SK-N-SH (cell line): ENCODE measurements around the gene ASB18. TPM values are rescaled to one million over a fixed set of nuclear protein-coding genes. Genes with fewer than 3 reads are reported as not detected.

Source experiments
- CTCF ChIA-PET: fragments of 300-600, 350-600 bp; formaldehyde crosslinking; extraction: SDS; loops from one replicate; lab custom pipeline; 2021; lab: Yijun Ruan, JAX
- POLR2A ChIA-PET: fragments of 350-600 bp; sonication (Branson Sonifier 250); formaldehyde crosslinking; extraction: SDS; loops from one replicate; lab custom pipeline; 2020; ENCODE audit warnings: antibody characterized with exemption, inconsistent platforms; lab: Yijun Ruan, JAX
- DNase-seq: peaks from one replicate; pipeline ENCODE4 v3.0.0; 2012
- H2AFZ ChIP-seq: fragments of 200-600 bp; sonication (generic); 2 replicates; pipeline ENCODE4 v1.8.1; 2016; ENCODE audit warnings: antibody characterized with exemption, mild to moderate bottlenecking, low read depth
- H3F3A ChIP-seq: fragments of 200-600 bp; sonication (generic); replicated peaks from 2 replicates; pipeline ENCODE3; 2016; ENCODE audit warnings: antibody characterized with exemption, mild to moderate bottlenecking; ENCODE audit not compliant: insufficient read depth
- H3K27ac ChIP-seq, 2 experiments: fragments of 200-500 bp in 1 of 2; fragments of 200-600 bp in 1 of 2; sonication (Bioruptor generic) in 1 of 2; sonication (generic), shearing (Covaris generic) in 1 of 2; 2 replicates each; pipeline versions ENCODE4 v1.5.1 to v1.6.1; 2014 to 2016; ENCODE audit warnings: low read depth in 2 of 2, inconsistent platforms in 1 of 2, low read length in 1 of 2, mild to moderate bottlenecking in 1 of 2, mixed read lengths in 1 of 2
- H3K27me3 ChIP-seq: fragments of 200-600 bp; sonication (generic), shearing (Covaris generic); 2 replicates; pipeline ENCODE4 v1.6.1; 2016; ENCODE audit warnings: mixed run types; ENCODE audit not compliant: insufficient read depth
- H3K36me3 ChIP-seq, 2 experiments: fragments of 200-500 bp in 1 of 2; fragments of 200-600 bp in 1 of 2; sonication (Bioruptor generic) in 1 of 2; sonication (generic) in 1 of 2; replicated peaks in 1 of 2; 2 replicates each; pipeline versions ENCODE3 to v1.5.1; 2014 to 2016; ENCODE audit warnings: low read length in 1 of 2, mild to moderate bottlenecking in 1 of 2; ENCODE audit not compliant: insufficient read depth in 2 of 2, control insufficient read depth in 1 of 2
- H3K4me1 ChIP-seq, 2 experiments: fragments of 200-500 bp in 1 of 2; fragments of 200-600 bp in 1 of 2; sonication (Bioruptor generic) in 1 of 2; sonication (generic), shearing (Covaris generic) in 1 of 2; 2 replicates each; pipeline versions ENCODE4 v1.5.1 to v1.6.1; 2014 to 2016; ENCODE audit warnings: low read depth in 1 of 2, low read length in 1 of 2, mixed run types in 1 of 2; ENCODE audit not compliant: insufficient read depth in 2 of 2, control insufficient read depth in 1 of 2
- H3K4me2 ChIP-seq: fragments of 200-600 bp; sonication (generic), shearing (Covaris generic); 2 replicates; pipeline ENCODE4 v1.6.1; 2017; ENCODE audit warnings: mixed run types
- H3K4me3 ChIP-seq, 2 experiments: fragments of 200-500 bp in 1 of 2; fragments of 200-600 bp in 1 of 2; sonication (Bioruptor generic) in 1 of 2; sonication (generic), shearing (Covaris generic) in 1 of 2; 2 replicates each; pipeline versions ENCODE4 v1.5.1 to v1.8.1; 2014 to 2016; ENCODE audit warnings: low read depth in 2 of 2, inconsistent platforms in 1 of 2, low read length in 1 of 2, mild to moderate bottlenecking in 1 of 2, mixed read lengths in 1 of 2, moderate library complexity in 1 of 2
- H3K79me2 ChIP-seq: fragments of 200-600 bp; sonication (generic); 2 replicates; pipeline ENCODE4 v1.8.1; 2017; ENCODE audit warnings: mild to moderate bottlenecking; ENCODE audit not compliant: insufficient read depth
- H3K9ac ChIP-seq: fragments of 200-600 bp; sonication (generic); 2 replicates; pipeline ENCODE4 v1.6.1; 2017; ENCODE audit warnings: mixed run types
- H3K9me2 ChIP-seq: fragments of 200-600 bp; sonication (generic); 2 replicates; pipeline ENCODE4 v1.6.1; 2017; ENCODE audit warnings: mixed run types
- H3K9me3 ChIP-seq: fragments of 200-600 bp; sonication (generic); 2 replicates; pipeline ENCODE4 v1.6.1; 2017; ENCODE audit warnings: mixed run types, mild to moderate bottlenecking, moderate library complexity
- H4K20me1 ChIP-seq: fragments of 200-600 bp; sonication (generic); 2 replicates; pipeline ENCODE4 v1.6.1; 2017; ENCODE audit warnings: mild to moderate bottlenecking, mixed run types; ENCODE audit not compliant: insufficient read depth
- CHD2 ChIP-seq: fragments of 150-350 bp; IDR thresholded peaks from 2 replicates; pipeline ENCODE4 v1.6.1; 2018; ENCODE audit warnings: low read length; ENCODE audit not compliant: partially characterized antibody
- ELF1 ChIP-seq: IDR thresholded peaks from 2 replicates; pipeline ENCODE4 v1.4.0; 2012
- EP300 ChIP-seq, 2 experiments: IDR thresholded peaks; 2 replicates each; pipeline versions ENCODE4 v1.4.0 to v1.6.1; 2012; ENCODE audit warnings: borderline replicate concordance in 1 of 2, low read depth in 1 of 2, low read length in 1 of 2
- EZH2phosphoT487 ChIP-seq: fragments of 200-600 bp; sonication (generic); IDR thresholded peaks from 2 replicates; pipeline ENCODE4 v1.6.1; 2017; ENCODE audit warnings: low read depth, mixed run types, mild to moderate bottlenecking, antibody characterized with exemption, moderate library complexity, borderline replicate concordance
- FOSL2 ChIP-seq: IDR thresholded peaks from 2 replicates; pipeline ENCODE4 v1.4.0; 2012; ENCODE audit warnings: low read depth, mild to moderate bottlenecking, moderate library complexity, borderline replicate concordance
- GABPA ChIP-seq: IDR thresholded peaks from 2 replicates; pipeline ENCODE4 v1.4.0; 2012; ENCODE audit warnings: low read depth, mild to moderate bottlenecking
- GATA2 ChIP-seq: sonication (generic); formaldehyde crosslinking; IDR thresholded peaks from 2 replicates; pipeline ENCODE4 v1.5.0; 2020; ENCODE audit warnings: mild to moderate bottlenecking, missing genetic modification reagents
- JUND ChIP-seq: IDR thresholded peaks from 2 replicates; pipeline ENCODE4 v1.4.0; 2012
- MEF2A ChIP-seq: IDR thresholded peaks from 2 replicates; pipeline ENCODE4 v1.4.0; 2012; ENCODE audit warnings: low read depth, borderline replicate concordance
- SMC3 ChIP-seq: IDR thresholded peaks from 2 replicates; pipeline ENCODE4 v1.6.1; 2012; ENCODE audit warnings: low read depth, low read length, improper control_type of control experiment
- TCF12 ChIP-seq: IDR thresholded peaks from 2 replicates; pipeline ENCODE4 v1.4.0; 2012
- YY1 ChIP-seq: IDR thresholded peaks from 2 replicates; pipeline ENCODE4 v1.4.0; 2012; ENCODE audit warnings: low read depth, mild to moderate bottlenecking
- WGBS: methylation state at CpG from one replicate; pipeline ENCODE4 v1.1.6; 2017; ENCODE audit warnings: low lambda C conversion rate; 5-methylcytosine and 5-hydroxymethylcytosine counted together
- polyA plus RNA-seq, 3 experiments: library from polyadenylated mRNA; depleted of rRNA; stranded (reverse); fragments of >200 nt; gene quantifications; 2 replicates each; pipeline ENCODE4 v1.2.3, GENCODE V29; 2012
- TF ChIP-seq, protein P1 (sequence below): fragments of 200-600 bp; sonication (generic); IDR thresholded peaks from 2 replicates; pipeline ENCODE4 v1.6.1; 2017; ENCODE audit warnings: antibody characterized with exemption, mild to moderate bottlenecking, moderate library complexity
- TF ChIP-seq, protein P2 (sequence below): fragments of 150-350 bp; IDR thresholded peaks from 2 replicates; pipeline ENCODE4 v1.6.1; 2017; ENCODE audit warnings: antibody characterized with exemption, low read length, low read depth, borderline replicate concordance
- TF ChIP-seq, protein P3 (sequence below): IDR thresholded peaks from 2 replicates; pipeline ENCODE4; 2012
- TF ChIP-seq, protein P4 (sequence below): IDR thresholded peaks from 2 replicates; pipeline ENCODE4 v1.4.0; 2012; ENCODE audit warnings: low read depth, borderline replicate concordance
- TF ChIP-seq, protein P5 (sequence below): fragments of 150-350 bp; IDR thresholded peaks from 2 replicates; pipeline ENCODE4 v1.6.1; 2016; ENCODE audit warnings: mild to moderate bottlenecking, low read depth, low read length

ASB18 gene
- polyA plus RNA-seq, 1 of the 3 experiments (the other 2 are of a cell fraction), result not detected

DNA sequence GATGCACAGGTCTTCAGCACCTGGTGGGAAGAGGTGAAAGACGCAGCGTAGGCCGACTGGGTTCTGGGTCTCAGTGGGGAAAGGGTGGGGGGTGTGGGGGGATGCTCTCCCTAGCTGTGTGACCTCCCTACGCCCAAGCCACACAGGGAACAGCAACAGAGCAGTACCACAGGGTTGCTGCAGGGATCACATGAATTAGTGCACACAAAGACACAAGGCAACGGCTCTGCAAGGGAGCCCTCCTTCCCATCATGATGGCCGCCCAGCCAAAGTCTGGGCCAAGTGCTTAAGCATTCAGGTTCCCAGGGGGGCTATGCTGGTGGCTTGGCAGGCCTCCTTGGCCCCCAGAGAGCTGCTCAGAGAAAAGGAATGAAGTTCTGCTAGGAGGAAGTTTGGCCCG, 67.8 kb downstream of the ASB18 start:
- Histone ChIP-seq H3K9me2 (no peaks in the 10 kb centered on the region), H3K9ac (no peak overlapping the region), H3K79me2 (no peaks in the 10 kb centered on the region), H3K27me3 (no peaks in the 10 kb centered on the region), H4K20me1 (no peaks in the 10 kb centered on the region), H3K27ac (no peak overlapping the region), H3K4me3 (no peak overlapping the region), H2AFZ (no peak overlapping the region), H3K9me3 (no peaks in the 10 kb centered on the region), H3K36me3 (no peaks in the 10 kb centered on the region), H3K4me1 (no peaks in the 10 kb centered on the region), H3F3A (no peaks in the 10 kb centered on the region), H3K4me2 (no peak overlapping the region)
- WGBS, result 50% methylated on average over 5 of the region's 7 CpGs
- POLR2A ChIA-PET, result no interaction called here
- TF ChIP-seq SMC3 (no peak), ELF1 (no peak), GABPA (no peak), GATA2 (no peak), FOSL2 (no peak), EZH2phosphoT487 (no peak), YY1 (no peak), CHD2 (no peak), TCF12 (no peak), MEF2A (no peak), JUND (no peak), EP300 (IDR thresholded peaks at IDR 0.05; ENCODE audit: borderline replicate concordance in 1 of 2, low read depth in 1 of 2, low read length in 1 of 2) (no peak)
- TF ChIP-seq, protein P1, sequence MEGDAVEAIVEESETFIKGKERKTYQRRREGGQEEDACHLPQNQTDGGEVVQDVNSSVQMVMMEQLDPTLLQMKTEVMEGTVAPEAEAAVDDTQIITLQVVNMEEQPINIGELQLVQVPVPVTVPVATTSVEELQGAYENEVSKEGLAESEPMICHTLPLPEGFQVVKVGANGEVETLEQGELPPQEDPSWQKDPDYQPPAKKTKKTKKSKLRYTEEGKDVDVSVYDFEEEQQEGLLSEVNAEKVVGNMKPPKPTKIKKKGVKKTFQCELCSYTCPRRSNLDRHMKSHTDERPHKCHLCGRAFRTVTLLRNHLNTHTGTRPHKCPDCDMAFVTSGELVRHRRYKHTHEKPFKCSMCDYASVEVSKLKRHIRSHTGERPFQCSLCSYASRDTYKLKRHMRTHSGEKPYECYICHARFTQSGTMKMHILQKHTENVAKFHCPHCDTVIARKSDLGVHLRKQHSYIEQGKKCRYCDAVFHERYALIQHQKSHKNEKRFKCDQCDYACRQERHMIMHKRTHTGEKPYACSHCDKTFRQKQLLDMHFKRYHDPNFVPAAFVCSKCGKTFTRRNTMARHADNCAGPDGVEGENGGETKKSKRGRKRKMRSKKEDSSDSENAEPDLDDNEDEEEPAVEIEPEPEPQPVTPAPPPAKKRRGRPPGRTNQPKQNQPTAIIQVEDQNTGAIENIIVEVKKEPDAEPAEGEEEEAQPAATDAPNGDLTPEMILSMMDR, result no peak
- TF ChIP-seq, protein P2, sequence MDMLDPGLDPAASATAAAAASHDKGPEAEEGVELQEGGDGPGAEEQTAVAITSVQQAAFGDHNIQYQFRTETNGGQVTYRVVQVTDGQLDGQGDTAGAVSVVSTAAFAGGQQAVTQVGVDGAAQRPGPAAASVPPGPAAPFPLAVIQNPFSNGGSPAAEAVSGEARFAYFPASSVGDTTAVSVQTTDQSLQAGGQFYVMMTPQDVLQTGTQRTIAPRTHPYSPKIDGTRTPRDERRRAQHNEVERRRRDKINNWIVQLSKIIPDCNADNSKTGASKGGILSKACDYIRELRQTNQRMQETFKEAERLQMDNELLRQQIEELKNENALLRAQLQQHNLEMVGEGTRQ, result no peak
- TF ChIP-seq, protein P3, sequence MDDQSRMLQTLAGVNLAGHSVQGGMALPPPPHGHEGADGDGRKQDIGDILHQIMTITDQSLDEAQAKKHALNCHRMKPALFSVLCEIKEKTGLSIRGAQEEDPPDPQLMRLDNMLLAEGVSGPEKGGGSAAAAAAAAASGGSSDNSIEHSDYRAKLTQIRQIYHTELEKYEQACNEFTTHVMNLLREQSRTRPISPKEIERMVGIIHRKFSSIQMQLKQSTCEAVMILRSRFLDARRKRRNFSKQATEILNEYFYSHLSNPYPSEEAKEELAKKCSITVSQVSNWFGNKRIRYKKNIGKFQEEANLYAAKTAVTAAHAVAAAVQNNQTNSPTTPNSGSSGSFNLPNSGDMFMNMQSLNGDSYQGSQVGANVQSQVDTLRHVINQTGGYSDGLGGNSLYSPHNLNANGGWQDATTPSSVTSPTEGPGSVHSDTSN, result no peak
- TF ChIP-seq, protein P4, sequence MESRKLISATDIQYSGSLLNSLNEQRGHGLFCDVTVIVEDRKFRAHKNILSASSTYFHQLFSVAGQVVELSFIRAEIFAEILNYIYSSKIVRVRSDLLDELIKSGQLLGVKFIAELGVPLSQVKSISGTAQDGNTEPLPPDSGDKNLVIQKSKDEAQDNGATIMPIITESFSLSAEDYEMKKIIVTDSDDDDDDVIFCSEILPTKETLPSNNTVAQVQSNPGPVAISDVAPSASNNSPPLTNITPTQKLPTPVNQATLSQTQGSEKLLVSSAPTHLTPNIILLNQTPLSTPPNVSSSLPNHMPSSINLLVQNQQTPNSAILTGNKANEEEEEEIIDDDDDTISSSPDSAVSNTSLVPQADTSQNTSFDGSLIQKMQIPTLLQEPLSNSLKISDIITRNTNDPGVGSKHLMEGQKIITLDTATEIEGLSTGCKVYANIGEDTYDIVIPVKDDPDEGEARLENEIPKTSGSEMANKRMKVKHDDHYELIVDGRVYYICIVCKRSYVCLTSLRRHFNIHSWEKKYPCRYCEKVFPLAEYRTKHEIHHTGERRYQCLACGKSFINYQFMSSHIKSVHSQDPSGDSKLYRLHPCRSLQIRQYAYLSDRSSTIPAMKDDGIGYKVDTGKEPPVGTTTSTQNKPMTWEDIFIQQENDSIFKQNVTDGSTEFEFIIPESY, result no peak
- TF ChIP-seq, protein P5, sequence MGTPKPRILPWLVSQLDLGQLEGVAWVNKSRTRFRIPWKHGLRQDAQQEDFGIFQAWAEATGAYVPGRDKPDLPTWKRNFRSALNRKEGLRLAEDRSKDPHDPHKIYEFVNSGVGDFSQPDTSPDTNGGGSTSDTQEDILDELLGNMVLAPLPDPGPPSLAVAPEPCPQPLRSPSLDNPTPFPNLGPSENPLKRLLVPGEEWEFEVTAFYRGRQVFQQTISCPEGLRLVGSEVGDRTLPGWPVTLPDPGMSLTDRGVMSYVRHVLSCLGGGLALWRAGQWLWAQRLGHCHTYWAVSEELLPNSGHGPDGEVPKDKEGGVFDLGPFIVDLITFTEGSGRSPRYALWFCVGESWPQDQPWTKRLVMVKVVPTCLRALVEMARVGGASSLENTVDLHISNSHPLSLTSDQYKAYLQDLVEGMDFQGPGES, result no peak
- CTCF ChIA-PET, result interaction anchor here (0.9 to 1.3 kb wide), 3 partner anchors 16 to 23 kb away, joined by 3 to 6 read pairs (median 3); no protein-coding TSS in a partner anchor
- no peak for DNase-seq
